ENCODE results near the gene BICRAL. TPM values are rescaled to one million over a fixed set of nuclear protein-coding genes. Genes with fewer than 3 reads are reported as not detected.

The BICRAL gene
- total and polyA plus RNA-seq, 9 of the 15 experiments (the other 6 are each of a cell fraction or from before 2014, with no cell fraction given): 1.2 to 11.9 (median 5.6) TPM

- no peak for TF ChIP-seq ZNF407 (IDR thresholded peaks at IDR 0.05; ENCODE audit: low read depth)
- no peak for TF ChIP-seq E2F8 (IDR thresholded peaks at IDR 0.05; ENCODE audit: low read depth, partially characterized antibody)
- TF ChIP-seq NR4A1 (CRISPR knock-in tag; IDR thresholded peaks at IDR 0.05): no peak
- TF ChIP-seq NR4A1 (tag; IDR thresholded peaks at IDR 0.05): no peak
- TF ChIP-seq, protein P1, sequence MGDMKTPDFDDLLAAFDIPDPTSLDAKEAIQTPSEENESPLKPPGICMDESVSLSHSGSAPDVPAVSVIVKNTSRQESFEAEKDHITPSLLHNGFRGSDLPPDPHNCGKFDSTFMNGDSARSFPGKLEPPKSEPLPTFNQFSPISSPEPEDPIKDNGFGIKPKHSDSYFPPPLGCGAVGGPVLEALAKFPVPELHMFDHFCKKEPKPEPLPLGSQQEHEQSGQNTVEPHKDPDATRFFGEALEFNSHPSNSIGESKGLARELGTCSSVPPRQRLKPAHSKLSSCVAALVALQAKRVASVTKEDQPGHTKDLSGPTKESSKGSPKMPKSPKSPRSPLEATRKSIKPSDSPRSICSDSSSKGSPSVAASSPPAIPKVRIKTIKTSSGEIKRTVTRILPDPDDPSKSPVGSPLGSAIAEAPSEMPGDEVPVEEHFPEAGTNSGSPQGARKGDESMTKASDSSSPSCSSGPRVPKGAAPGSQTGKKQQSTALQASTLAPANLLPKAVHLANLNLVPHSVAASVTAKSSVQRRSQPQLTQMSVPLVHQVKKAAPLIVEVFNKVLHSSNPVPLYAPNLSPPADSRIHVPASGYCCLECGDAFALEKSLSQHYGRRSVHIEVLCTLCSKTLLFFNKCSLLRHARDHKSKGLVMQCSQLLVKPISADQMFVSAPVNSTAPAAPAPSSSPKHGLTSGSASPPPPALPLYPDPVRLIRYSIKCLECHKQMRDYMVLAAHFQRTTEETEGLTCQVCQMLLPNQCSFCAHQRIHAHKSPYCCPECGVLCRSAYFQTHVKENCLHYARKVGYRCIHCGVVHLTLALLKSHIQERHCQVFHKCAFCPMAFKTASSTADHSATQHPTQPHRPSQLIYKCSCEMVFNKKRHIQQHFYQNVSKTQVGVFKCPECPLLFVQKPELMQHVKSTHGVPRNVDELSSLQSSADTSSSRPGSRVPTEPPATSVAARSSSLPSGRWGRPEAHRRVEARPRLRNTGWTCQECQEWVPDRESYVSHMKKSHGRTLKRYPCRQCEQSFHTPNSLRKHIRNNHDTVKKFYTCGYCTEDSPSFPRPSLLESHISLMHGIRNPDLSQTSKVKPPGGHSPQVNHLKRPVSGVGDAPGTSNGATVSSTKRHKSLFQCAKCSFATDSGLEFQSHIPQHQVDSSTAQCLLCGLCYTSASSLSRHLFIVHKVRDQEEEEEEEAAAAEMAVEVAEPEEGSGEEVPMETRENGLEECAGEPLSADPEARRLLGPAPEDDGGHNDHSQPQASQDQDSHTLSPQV (IDR thresholded peaks at IDR 0.05): no peak
- no peak for TF ChIP-seq TFAM (CRISPR knock-in tag; conservative IDR thresholded peaks at IDR 0.05)
- no peak for TF ChIP-seq ARID4B (CRISPR knock-in tag; IDR thresholded peaks at IDR 0.05)
- no peak for TF ChIP-seq ZNF184 (CRISPR knock-in tag; IDR thresholded peaks at IDR 0.05)
Observed at GRCh38 chr6:42751055-42751454, 30.8 kb upstream of the BICRAL start (continued).

Data from K562 (cell line).